Heart right ventricle (tissue), 16 donors: ENCODE data around the gene CCDC106. TPM values are rescaled to one million over a fixed set of nuclear protein-coding genes. Genes with fewer than 3 reads are reported as not detected.

Experiments
- ATAC-seq, 8 donors: fragments of 200-7000 bp; cut with Tn5 transposase; one replicate each; pipeline ENCODE4 v1.9.1; 2020; ENCODE audit warnings: mild to moderate bottlenecking in 8 of 8, moderate library complexity in 8 of 8, moderate number of reproducible peaks in 1 of 8
- DNase-seq, 2 donors: peaks; one replicate each; pipeline ENCODE4 v3.0.0-alpha.2; 2020
- H3K27ac ChIP-seq, 10 donors: fragments of 200-600 bp; sonication (generic) in 2 of 10; one replicate each; pipeline versions ENCODE4 v1.5.0 to v1.8.0; 2020 to 2022; ENCODE audit warnings: mild to moderate bottlenecking in 3 of 10
- H3K27me3 ChIP-seq, 7 donors: fragments of 200-600 bp; one replicate each; pipeline ENCODE4 v1.8.0; 2021 to 2022; ENCODE audit warnings: mild to moderate bottlenecking in 2 of 7
- H3K36me3 ChIP-seq, 9 donors: fragments of 200-600 bp; sonication (generic) in 1 of 9; one replicate each; pipeline versions ENCODE4 v1.5.0 to v1.8.0; 2020 to 2022; ENCODE audit warnings: mild to moderate bottlenecking in 2 of 9
- H3K4me1 ChIP-seq, 9 donors: fragments of 200-600 bp; sonication (generic) in 1 of 9; one replicate each; pipeline versions ENCODE4 v1.5.0 to v1.8.0; 2020 to 2022; ENCODE audit warnings: mild to moderate bottlenecking in 4 of 9
- H3K4me3 ChIP-seq, 10 donors: fragments of 200-600 bp; sonication (generic) in 2 of 10; one replicate each; pipeline versions ENCODE4 v1.5.0 to v1.8.0; 2020 to 2022; ENCODE audit warnings: mild to moderate bottlenecking in 7 of 10, moderate library complexity in 2 of 10
- H3K9me3 ChIP-seq, 11 donors: fragments of 200-600 bp in 10 of 11; sonication (generic) in 2 of 11; one replicate each; pipeline versions ENCODE4 v1.5.0 to v1.8.0; 2013 to 2022; ENCODE audit warnings: mild to moderate bottlenecking in 2 of 11, control low read depth in 1 of 11, moderate library complexity in 1 of 11
- CTCF ChIP-seq, 9 donors: fragments of 200-600 bp; sonication (generic) in 2 of 9; IDR thresholded peaks; one replicate each; pipeline versions ENCODE4 v1.5.0 to v1.8.0; 2021 to 2022; ENCODE audit warnings: antibody characterized with exemption in 9 of 9, mild to moderate bottlenecking in 5 of 9, moderate library complexity in 1 of 9
- WGBS, 2 donors: extraction: QIAGEN DNeasy Blood & Tissue Kit; methylation state at CpG; one replicate each; pipeline ENCODE4 v1.1.7; 2013; ENCODE audit warnings: inconsistent platforms in 1 of 2; 5-methylcytosine and 5-hydroxymethylcytosine counted together
- intact Hi-C, 10 donors: fragments of 100-400 bp; cut with DNase I; formaldehyde crosslinking; loops; one replicate each; pipeline versions ENCODE4 v1.11.1 to v1.14.2; 2022
- polyA plus RNA-seq, 2 donors: library from polyadenylated mRNA; stranded (reverse); fragments of 200-250 nt; gene quantifications; one replicate each; pipeline ENCODE4 v1.2.3, GENCODE V29; 2013
- total RNA-seq, 10 donors: library from RNA; stranded (reverse); fragmentation: NEBNext Ultra II Directional in 3 of 10; extraction: Animal tissue kit (Norgen Biotek cat#: 25700) in 3 of 10; gene quantifications; one replicate each; pipeline versions ENCODE4 v1.2.1 to v1.2.4, GENCODE V29; 2021 to 2023
- donor health status: Arrhythmogenic right ventricular cardiomyopathy.
- donor health status: ischemic (EF 13 %, LVEDD 7.1; RV severe dilation, severe dysfunction).
- donor health status: healthy with polysubstance abuse.
- donor health status: DM: no; HTN: yes; CAD: no.
- donor health status: DM: no; HTN: no; CAD: no.
- donor health status: ischemic (EF 25% LVEDD 6.9; RV normal size, moderate dysfunction).
- donor health status: ischemic (EF 25% LVEDD 5.7; RV mildly dilated, moderate dysfunction).
- donor health status: healthy.
- donor health status: DM: yes; HTN: yes; CAD: no.
- donor health status: Ischemic cardiomyopathy.
- donor health status: ischemic (EF 35%, LVEDD 5.7; RV mildly dilated, moderate dysfunction).
- donor health status: nonischemic (EF 11% LVEDD 7.7; RV severe dilation, severe dysfunction).
- donor health status: DM: yes; HTN: yes; CAD: no.
- donor health status: PGD.
- donor health status: ischemic (EF 29% LVEDD 5.4; RV normal size, mild dysfunction).
- donor health status: nonischemic (EF 23%, LVEDD 6.1; RV moderate dilation, normal function).

Gene CCDC106
- total and polyA plus RNA-seq, 12 donors, result 12.1 to 29.6 (median 14.4) TPM

- Histone ChIP-seq H3K27me3 (no peaks in the 10 kb centered on the region), H3K9me3 (no peaks in the 10 kb centered on the region), H3K27ac (no peak overlapping the region), H3K4me1 (peaks cover 14 to 42% (median 33%) of the 10 kb centered on the region in 9 donors), H3K4me3 (no peak overlapping the region), H3K36me3 (peaks cover 0 to 20% (median 0%) of the 10 kb centered on the region in 9 donors)
- TF ChIP-seq CTCF (IDR thresholded peaks at IDR 0.05), result no peak
- no peak for DNase-seq
- 90 to 91% methylated on average over 17 of the region's 17 CpGs for WGBS, 2 donors
- intact Hi-C loops, result no loop called here
- ATAC-seq, result no peak
Observed at GRCh38 chr19:55650602-55651230, 2.7 kb downstream of the CCDC106 start.

DNA sequence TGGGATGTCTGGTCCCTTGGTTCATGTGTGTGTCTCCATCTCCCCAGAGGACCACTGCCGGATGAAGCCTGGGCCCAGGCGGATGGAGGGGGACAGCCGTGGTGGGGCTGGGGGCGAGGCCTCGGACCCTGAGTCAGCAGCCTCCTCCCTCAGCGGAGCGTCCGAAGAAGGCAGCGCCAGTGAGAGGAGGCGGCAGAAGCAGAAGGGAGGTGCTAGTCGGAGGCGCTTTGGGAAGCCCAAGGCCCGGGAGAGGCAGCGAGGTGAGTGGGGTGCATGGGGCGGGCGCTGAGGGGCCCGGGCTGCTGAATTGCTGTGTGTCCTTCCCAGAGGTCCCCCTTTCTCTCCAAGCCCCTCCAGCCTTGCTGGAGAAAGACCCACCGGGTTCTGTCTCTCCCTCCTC lies 3.2 kb downstream of the CCDC106 start:
- intact Hi-C loops, result no loop called here
- 82 to 88% methylated on average over 18 of the region's 18 CpGs for WGBS, 2 donors
- H3K27me3 ChIP-seq, result no peaks in the 10 kb centered on the region
- no peak for TF ChIP-seq CTCF (IDR thresholded peaks at IDR 0.05)
- no peak overlapping the region for H3K27ac ChIP-seq
- H3K4me3 ChIP-seq, result no peak overlapping the region
- no peaks in the 10 kb centered on the region for H3K9me3 ChIP-seq
- peaks cover 0 to 18% (median 0%) of the 10 kb centered on the region in 9 donors for H3K36me3 ChIP-seq
- DNase-seq (no peak), ATAC-seq (no peak)
- H3K4me1 ChIP-seq, result peaks cover 18 to 47% (median 38%) of the 10 kb centered on the region in 9 donors

DNA sequence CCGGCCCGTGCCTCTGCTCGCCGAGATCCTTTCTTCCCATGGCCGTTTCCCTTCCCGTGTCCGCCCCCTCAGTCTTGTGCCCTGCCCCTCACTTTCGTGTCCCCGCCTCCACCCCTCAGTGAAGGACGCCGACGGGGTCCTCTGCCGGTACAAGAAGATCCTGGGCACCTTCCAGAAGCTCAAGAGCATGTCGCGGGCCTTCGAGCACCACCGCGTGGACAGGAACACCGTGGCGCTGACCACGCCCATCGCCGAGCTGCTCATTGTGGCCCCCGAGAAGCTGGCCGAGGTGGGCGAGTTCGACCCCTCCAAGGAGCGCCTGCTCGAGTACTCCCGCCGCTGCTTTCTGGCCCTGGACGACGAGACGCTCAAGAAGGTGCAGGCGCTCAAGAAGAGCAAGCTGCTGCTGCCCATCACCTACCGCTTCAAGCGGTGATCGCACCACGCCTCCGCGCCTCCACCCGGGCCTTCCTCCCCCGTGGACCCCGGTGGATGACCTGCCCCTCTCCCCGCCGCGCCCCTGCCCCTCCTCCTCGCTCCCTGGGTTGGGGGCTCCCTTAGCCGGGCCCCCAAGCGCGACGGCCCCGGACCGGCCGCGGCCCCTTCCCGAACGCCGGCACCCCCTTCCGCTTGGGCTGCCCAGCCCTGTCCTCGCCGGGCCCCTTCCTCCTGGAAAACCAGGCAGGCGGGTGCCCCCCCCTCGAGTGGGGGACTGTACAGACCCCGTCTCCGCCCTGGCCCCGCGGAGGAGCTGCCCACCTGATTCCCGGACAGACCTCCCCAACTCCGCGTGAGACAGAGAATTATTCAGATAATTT lies 4.5 kb downstream of the CCDC106 start:
- no peak overlapping the region for H3K4me3 ChIP-seq
- H3K9me3 ChIP-seq, result no peaks in the 10 kb centered on the region
- TF ChIP-seq CTCF (IDR thresholded peaks at IDR 0.05), result no peak
- peak overlapping the region in 8 of 10 donors; percentile 95 to 100 (median 99) for H3K27ac ChIP-seq
- WGBS, 2 donors, result 70 to 78% methylated on average over 70 to 71 of the region's 71 CpGs
- DNase-seq (peak in 1 of 2 donors; percentile 45), ATAC-seq (peak in 1 of 8 donors; percentile 0)
- H3K27me3 ChIP-seq, result no peaks in the 10 kb centered on the region
- intact Hi-C loops, result loop anchor here in 1 of 10 donors (1.0 kb wide), 1 partner anchor 17 kb away; no protein-coding TSS in a partner anchor
- peaks cover 0 to 18% (median 0%) of the 10 kb centered on the region in 9 donors for H3K36me3 ChIP-seq
- peaks cover 22 to 50% (median 44%) of the 10 kb centered on the region in 9 donors for H3K4me1 ChIP-seq

GRCh38 chr19:55653651-55654322 lies 5.8 kb downstream of the CCDC106 start:
- DNase-seq (peak; percentile 98), ATAC-seq (peak; percentile 63 to 85 (median 76))
- Histone ChIP-seq H3K27ac (peak overlapping the region; percentile 95 to 100 (median 99)), H3K9me3 (no peaks in the 10 kb centered on the region), H3K27me3 (no peaks in the 10 kb centered on the region), H3K4me1 (peaks cover 27 to 54% (median 48%) of the 10 kb centered on the region in 9 donors), H3K4me3 (peak overlapping the region; percentile 78 to 99 (median 90)), H3K36me3 (peaks cover 0 to 18% (median 0%) of the 10 kb centered on the region in 9 donors)
- intact Hi-C loops, result loop anchor here in 3 of 10 donors (1.0 kb wide), 2 partner anchors 18 to 22 kb away; partner anchors contain the start of gene EPN1 (in 2 of the 3)
- TF ChIP-seq CTCF (IDR thresholded peaks at IDR 0.05), result peak; percentile 94 to 100 (median 99)
- WGBS, 2 donors, result 0% methylated on average over 56 to 57 of the region's 57 CpGs
